H1 (cell line): ENCODE results near the gene KCNK3. TPM values are rescaled to one million over a fixed set of nuclear protein-coding genes. Genes with fewer than 3 reads are reported as not detected.

ENCODE experiments used
- CTCF ChIA-PET: fragments of 300-600 bp; sonication (Branson Sonifier 250); formaldehyde crosslinking; loops from one replicate; lab custom pipeline; 2021; ENCODE audit not compliant: partially characterized antibody; lab: Charles Lee
- POLR2A ChIA-PET: fragments of 300-600 bp; sonication (Branson Sonifier 250); formaldehyde crosslinking; loops from one replicate; lab custom pipeline; 2021; ENCODE audit warnings: inconsistent platforms; ENCODE audit not compliant: partially characterized antibody; lab: Charles Lee
- DNase-seq, 2 experiments: peaks; one replicate each; pipeline versions ENCODE4 v3.0.0 to v3.0.0-alpha.2; 2010 to 2022; ENCODE audit warnings: low spot score in 2 of 2, low read depth in 1 of 2, mixed read lengths in 1 of 2
- FAIRE-seq: peaks from 2 replicates; lab custom pipeline; 2011; peaks lifted over from hg19 to GRCh38; lab: Jason Lieb, UNC
- H2AFZ ChIP-seq: 2 replicates; pipeline ENCODE4 v1.8.1; 2012; ENCODE audit warnings: low read length, inconsistent platforms
- H2AK5ac ChIP-seq: 2 replicates; pipeline ENCODE4 v1.6.1; 2013; ENCODE audit warnings: low read depth, low read length
- H2BK120ac ChIP-seq: replicated peaks from 2 replicates; pipeline ENCODE3; 2013; ENCODE audit warnings: low read depth, low read length, inconsistent platforms
- H2BK12ac ChIP-seq: 2 replicates; pipeline ENCODE4 v1.6.1; 2013; ENCODE audit warnings: low read depth, low read length
- H2BK15ac ChIP-seq: 2 replicates; pipeline ENCODE4 v1.6.1; 2013; ENCODE audit warnings: low read length
- H2BK20ac ChIP-seq: 2 replicates; pipeline ENCODE4 v1.6.1; 2013; ENCODE audit warnings: low read length
- H2BK5ac ChIP-seq: 2 replicates; pipeline ENCODE4 v1.6.1; 2013; ENCODE audit warnings: low read depth, low read length
- H3K14ac ChIP-seq: 2 replicates; pipeline ENCODE4 v1.6.1; 2013; ENCODE audit warnings: inconsistent platforms; ENCODE audit not compliant: insufficient read length
- H3K18ac ChIP-seq: 2 replicates; pipeline ENCODE4 v1.6.1; 2013; ENCODE audit warnings: low read length; ENCODE audit errors: extremely low read depth
- H3K23ac ChIP-seq: 2 replicates; pipeline ENCODE4 v1.6.1; 2013; ENCODE audit warnings: inconsistent platforms; ENCODE audit not compliant: insufficient read length
- H3K23me2 ChIP-seq: 2 replicates; pipeline ENCODE4 v1.6.1; 2013; ENCODE audit warnings: low read depth, low read length
- H3K27ac ChIP-seq: 2 replicates; pipeline ENCODE4 v1.6.1; 2011; ENCODE audit warnings: low read depth, low read length, inconsistent platforms
- H3K27me3 ChIP-seq, 4 experiments: replicated peaks in 1 of 4; 1 replicate in 1 of 4; 2 replicates in 3 of 4; pipeline versions ENCODE4 v1.6.1 to v1.8.1; 2011 to 2013; ENCODE audit warnings: low read length in 3 of 4, mild to moderate bottlenecking in 3 of 4, inconsistent platforms in 2 of 4, mixed read lengths in 2 of 4, moderate library complexity in 1 of 4; ENCODE audit not compliant: control insufficient read depth in 3 of 4, insufficient read depth in 3 of 4; ENCODE audit errors: extremely low read depth in 1 of 4
- H3K36me3 ChIP-seq, 4 experiments: 2 replicates each; pipeline versions ENCODE4 v1.6.1 to v1.8.1; 2011 to 2013; ENCODE audit warnings: mild to moderate bottlenecking in 4 of 4, low read length in 3 of 4, moderate library complexity in 2 of 4, control low read depth in 1 of 4, inconsistent platforms in 1 of 4; ENCODE audit not compliant: insufficient read depth in 4 of 4, control insufficient read depth in 2 of 4
- H3K4ac ChIP-seq: replicated peaks from 2 replicates; pipeline ENCODE3; 2013; ENCODE audit warnings: low read length, low read depth, mixed read lengths, inconsistent platforms; ENCODE audit not compliant: insufficient read length
- H3K4me1 ChIP-seq, 4 experiments: replicated peaks in 1 of 4; 1 replicate in 1 of 4; 2 replicates in 3 of 4; pipeline versions ENCODE4 v1.6.1 to v1.8.1; 2011 to 2013; ENCODE audit warnings: low read length in 3 of 4, inconsistent platforms in 2 of 4, mixed read lengths in 1 of 4; ENCODE audit not compliant: insufficient read depth in 4 of 4, control insufficient read depth in 3 of 4
- H3K4me2 ChIP-seq, 2 experiments: 2 replicates each; pipeline versions ENCODE4 v1.6.1 to v1.8.1; 2011 to 2013; ENCODE audit warnings: low read depth in 2 of 2, low read length in 2 of 2, control low read depth in 1 of 2, inconsistent platforms in 1 of 2, mild to moderate bottlenecking in 1 of 2; ENCODE audit not compliant: insufficient read depth in 1 of 2
- H3K4me3 ChIP-seq, 4 experiments: fragments of 200-600, 300-600 bp in 1 of 4; sonication (generic), shearing (Covaris generic), sonication (Bioruptor Twin) in 1 of 4; 2 replicates each; pipeline versions ENCODE4 v1.5.1 to v1.8.1; 2011 to 2016; ENCODE audit warnings: low read length in 4 of 4, low read depth in 3 of 4, control low read depth in 2 of 4, inconsistent platforms in 2 of 4, mild to moderate bottlenecking in 2 of 4, mixed read lengths in 1 of 4, moderate library complexity in 1 of 4; ENCODE audit not compliant: insufficient read depth in 2 of 4; ENCODE audit errors: extremely low read depth in 1 of 4
- H3K56ac ChIP-seq: replicated peaks from 2 replicates; pipeline ENCODE3; 2013; ENCODE audit warnings: low read depth, mild to moderate bottlenecking, mixed read lengths, low read length, inconsistent platforms; ENCODE audit not compliant: insufficient read length
- H3K79me1 ChIP-seq: 2 replicates; pipeline ENCODE4 v1.6.1; 2013; ENCODE audit warnings: low read depth, low read length, control low read depth
- H3K79me2 ChIP-seq, 2 experiments: 2 replicates each; pipeline versions ENCODE4 v1.6.1 to v1.8.1; 2012 to 2013; ENCODE audit warnings: low read length in 2 of 2, mild to moderate bottlenecking in 2 of 2, inconsistent platforms in 1 of 2; ENCODE audit not compliant: insufficient read depth in 2 of 2, control insufficient read depth in 1 of 2
- H3K9ac ChIP-seq, 4 experiments: replicated peaks in 1 of 4; 1 replicate in 1 of 4; 2 replicates in 3 of 4; pipeline versions ENCODE4 v1.6.1 to v1.8.1; 2011 to 2013; ENCODE audit warnings: low read depth in 3 of 4, low read length in 3 of 4, control low read depth in 2 of 4, mild to moderate bottlenecking in 2 of 4, moderate library complexity in 2 of 4, inconsistent platforms in 1 of 4; ENCODE audit errors: extremely low read depth in 1 of 4
- H3K9me3 ChIP-seq, 2 experiments: 2 replicates each; pipeline versions ENCODE4 v1.6.1 to v1.8.1; 2012 to 2013; ENCODE audit warnings: mild to moderate bottlenecking in 2 of 2, moderate library complexity in 2 of 2, control low read depth in 1 of 2, inconsistent platforms in 1 of 2, low read depth in 1 of 2, low read length in 1 of 2, mixed read lengths in 1 of 2; ENCODE audit not compliant: insufficient read depth in 2 of 2
- H4K20me1 ChIP-seq, 2 experiments: replicated peaks in 1 of 2; 2 replicates each; pipeline versions ENCODE3 to v1.8.1; 2011 to 2013; ENCODE audit warnings: inconsistent platforms in 2 of 2, low read length in 2 of 2, mild to moderate bottlenecking in 1 of 2; ENCODE audit not compliant: insufficient read depth in 2 of 2, control insufficient read depth in 1 of 2
- H4K5ac ChIP-seq: 2 replicates; pipeline ENCODE4 v1.6.1; 2013; ENCODE audit warnings: low read length, low read depth, mixed read lengths, inconsistent platforms; ENCODE audit not compliant: insufficient read length
- H4K8ac ChIP-seq: 2 replicates; pipeline ENCODE4 v1.8.0; 2013; ENCODE audit warnings: mild to moderate bottlenecking, moderate library complexity, low read length, inconsistent platforms; ENCODE audit not compliant: insufficient read depth; ENCODE audit errors: extremely low read depth
- H4K91ac ChIP-seq: replicated peaks from 2 replicates; pipeline ENCODE3; 2013; ENCODE audit warnings: low read length, mixed read lengths, inconsistent platforms; ENCODE audit not compliant: insufficient read length
- RBBP5 ChIP-seq: IDR thresholded peaks from 2 replicates; pipeline ENCODE4 v1.7.1; 2012; ENCODE audit warnings: low read depth, mild to moderate bottlenecking, inconsistent platforms, low read length, moderate library complexity, borderline replicate concordance
- SIRT6 ChIP-seq: IDR thresholded peaks from one replicate; pipeline ENCODE4 v1.7.1; 2012; ENCODE audit warnings: low read length, inconsistent platforms
- TAF7 ChIP-seq: optimal IDR thresholded peaks from 2 replicates; pipeline ENCODE3; 2011; ENCODE audit warnings: low read depth, mild to moderate bottlenecking, inconsistent platforms, low read length, moderate library complexity, borderline replicate concordance
- TBP ChIP-seq: IDR thresholded peaks from 2 replicates; pipeline ENCODE4 v1.6.1; 2011; ENCODE audit warnings: low read depth, low read length, improper control_type of control experiment
- ZNF274 ChIP-seq: IDR thresholded peaks from 2 replicates; pipeline ENCODE4 v1.7.0; 2012; ENCODE audit warnings: low read length, borderline replicate concordance; ENCODE audit errors: extremely low read depth
- WGBS, 2 experiments: shearing (Covaris generic) in 1 of 2; methylation state at CpG; one replicate each; pipeline versions ENCODE4 v1.1.6 to v1.1.7; 2013 to 2015; ENCODE audit warnings: low lambda C conversion rate in 2 of 2, mixed read lengths in 2 of 2, inconsistent platforms in 1 of 2, low coverage in 1 of 2, missing lambda C conversion rate in 1 of 2; ENCODE audit not compliant: insufficient replicate concordance in 2 of 2, insufficient coverage in 1 of 2, insufficient read length in 1 of 2; ENCODE audit errors: extremely low coverage in 1 of 2, missing lambda C conversion rate in 1 of 2; 5-methylcytosine and 5-hydroxymethylcytosine counted together
- polyA plus RNA-seq, 7 experiments: library from polyadenylated mRNA; depleted of rRNA in 3 of 7; stranded (reverse) in 5 of 7; unstranded in 2 of 7; fragments of >200 nt in 5 of 7; fragments of 200-250 nt in 2 of 7; gene quantifications; 1 replicate in 5 of 7; 2 replicates in 1 of 7; 4 replicates in 1 of 7; pipeline versions ENCODE4 v1.2.1 to v1.2.3, GENCODE V29; 2011 to 2013; ENCODE audit warnings: missing spikeins in 2 of 7, mixed read lengths in 2 of 7
- total RNA-seq: library from RNA; stranded (reverse); fragmentation: NEBNext Ultra II Directional; extraction: Animal tissue kit (Norgen Biotek cat#: 25700); gene quantifications from 2 replicates; pipeline ENCODE4 v1.2.1, GENCODE V29; 2021
- TF ChIP-seq, protein P1 (sequence below): IDR thresholded peaks from 2 replicates; pipeline ENCODE4 v1.6.1; 2011; ENCODE audit warnings: low read length, improper control_type of control experiment

The KCNK3 gene
- total and polyA plus RNA-seq, 2 of the 8 experiments (the other 6 are each of a cell fraction or from before 2014, with no cell fraction given) = 0.29 to 0.30 TPM

DNA sequence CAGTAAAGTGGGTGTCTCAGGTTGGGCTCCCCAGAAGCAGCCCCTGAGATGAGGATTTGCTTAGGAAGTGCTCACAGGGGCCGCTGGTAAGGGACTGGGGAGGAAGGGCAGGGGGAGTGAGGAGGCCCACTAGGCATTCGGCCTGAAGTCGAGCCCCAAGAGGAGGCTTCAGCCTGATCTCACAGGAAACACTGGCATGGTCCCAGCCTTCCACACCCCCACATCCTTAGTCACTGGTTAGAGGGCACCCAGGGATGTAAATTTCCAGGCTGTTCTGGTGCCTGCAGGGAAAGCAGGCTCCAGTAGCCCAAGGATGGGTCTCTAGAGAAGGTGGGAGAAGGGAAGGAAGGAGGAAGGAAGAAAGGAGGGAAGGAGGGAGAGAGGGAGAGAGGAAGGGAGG, 22.4 kb upstream of the KCNK3 start:
- Histone ChIP-seq H2BK15ac (no peak overlapping the region), H4K5ac (no peak overlapping the region), H3K79me2 (no peaks in the 10 kb centered on the region), H3K23ac (no peak overlapping the region), H4K20me1 (no peaks in the 10 kb centered on the region), H3K23me2 (no peaks in the 10 kb centered on the region), H3K4me2 (no peak overlapping the region), H3K56ac (no peak overlapping the region), H3K79me1 (no peaks in the 10 kb centered on the region), H2BK20ac (no peak overlapping the region), H4K91ac (no peak overlapping the region), H2BK120ac (no peak overlapping the region), H3K36me3 (no peaks in the 10 kb centered on the region), H2AFZ (peak overlapping the region; percentile 62; the same call in 1 of the 2 replicates), H3K14ac (no peak overlapping the region), H2BK12ac (no peak overlapping the region; the same call in 1 of the 2 replicates), H3K27ac (no peak overlapping the region), H3K4me3 (no peak overlapping the region), H4K8ac (no peak overlapping the region), H2BK5ac (no peak overlapping the region), H3K18ac (no peak overlapping the region), H3K9ac (no peak overlapping the region), H2AK5ac (no peak overlapping the region), H3K4me1 (no peaks in the 10 kb centered on the region; a peak in 1 of 7 replicates), H3K9me3 (0 out of 4 replicates have a peak, but pooled peaks cover 0 to 3% of the 10 kb centered on the region in 2 experiments), H3K27me3 (no peaks in the 10 kb centered on the region; a peak in 1 of 7 replicates), H3K4ac (no peak overlapping the region)
- ChIA-PET CTCF (interaction anchor here (1.7 kb wide), 1 partner anchor 92 kb away, joined by 3 read pairs; no protein-coding TSS in a partner anchor), POLR2A (interaction anchor here (0.6 kb wide), 1 partner anchor 270 kb away, joined by 4 read pairs; no protein-coding TSS in a partner anchor)
- DNase-seq = no peak
- WGBS, 2 experiments = 71% methylated on average over 3 of the region's 3 CpGs; no CpG with 5 or more reads in 1 of the 2 experiments
- no peak for FAIRE-seq
- no peak for TF ChIP-seq ZNF274
- no peak for TF ChIP-seq RBBP5
- TF ChIP-seq TAF7 = no peak
- no peak for TF ChIP-seq SIRT6
- TF ChIP-seq, protein P1, sequence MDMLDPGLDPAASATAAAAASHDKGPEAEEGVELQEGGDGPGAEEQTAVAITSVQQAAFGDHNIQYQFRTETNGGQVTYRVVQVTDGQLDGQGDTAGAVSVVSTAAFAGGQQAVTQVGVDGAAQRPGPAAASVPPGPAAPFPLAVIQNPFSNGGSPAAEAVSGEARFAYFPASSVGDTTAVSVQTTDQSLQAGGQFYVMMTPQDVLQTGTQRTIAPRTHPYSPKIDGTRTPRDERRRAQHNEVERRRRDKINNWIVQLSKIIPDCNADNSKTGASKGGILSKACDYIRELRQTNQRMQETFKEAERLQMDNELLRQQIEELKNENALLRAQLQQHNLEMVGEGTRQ = no peak
- no peak for TF ChIP-seq TBP
